ENCODE results near the gene OLFML2A. TPM values are rescaled to one million over a fixed set of nuclear protein-coding genes. Genes with fewer than 3 reads are reported as not detected.

The OLFML2A gene
- total and polyA plus RNA-seq, 2 of the 13 experiments (the other 11 are each of a cell fraction or from before 2014, with no cell fraction given) = 0.01 to 0.02 TPM

- POLR2A ChIA-PET = interaction anchor here (1.7 kb wide), 1 partner anchor 13 kb away, joined by 4 read pairs; no protein-coding TSS in a partner anchor
- Histone ChIP-seq H3K27ac (ENCODE audit: extremely low read length, insufficient read depth, low read length) (no peak overlapping the region), H3K4me1 (ENCODE audit: insufficient read depth, low read length) (peaks cover 13% of the 10 kb centered on the region), H3K36me3 (replicated peaks in 1 of 2; ENCODE audit: control insufficient read depth in 1 of 2, insufficient read depth in 2 of 2, low read length in 2 of 2) (no peaks in the 10 kb centered on the region), H2AFZ (ENCODE audit: low read length) (no peak overlapping the region), H4K20me1 (ENCODE audit: insufficient read depth, low read length) (no peaks in the 10 kb centered on the region), H3K9me3 (ENCODE audit: low read length) (no peaks in the 10 kb centered on the region), H3K4me2 (ENCODE audit: low read depth, low read length) (no peak overlapping the region), H3K79me2 (ENCODE audit: insufficient read depth, low read length) (no peaks in the 10 kb centered on the region), H3K4me3 (replicated peaks in 1 of 3; ENCODE audit: insufficient read depth in 1 of 3, low read depth in 2 of 3, low read length in 3 of 3) (no peak overlapping the region), H3K9ac (ENCODE audit: insufficient read depth, low read depth, low read length) (no peak overlapping the region), H3K27me3 (ENCODE audit: control insufficient read depth in 1 of 2, insufficient read depth in 2 of 2, low read length in 2 of 2) (peaks cover 5 to 24% of the 10 kb centered on the region in 2 experiments; a peak in 4 of 5 replicates)
- no TSS peak for BruUV-seq (replicated peaks)
- no peak for FAIRE-seq
- WGBS (ENCODE audit: low lambda C conversion rate) = 66% methylated on average over 4 of the region's 4 CpGs
- intact Hi-C loops (cut with micrococcal nuclease; ENCODE audit: unreplicated experiment) (no loop called here), in situ Hi-C loops (cut with HindIII; ENCODE audit: extremely low pct_ligation_motif_present, low pct_unique_long_range_greater_than_20kb) (no loop called here)
- CTCF ChIA-PET (ENCODE audit: low intra/inter-chr PET ratio, low total read pairs) = no interaction called here
- no peak for ATAC-seq
- no peak for DNase-seq (ENCODE audit: low spot score)
- no peak for TF ChIP-seq IKZF5 (CRISPR knock-in tag; IDR thresholded peaks at IDR 0.05)
- no peak for TF ChIP-seq ZNF614 (CRISPR knock-in tag; IDR thresholded peaks at IDR 0.05; ENCODE audit: borderline replicate concordance)
- TF ChIP-seq PAX8 (CRISPR knock-in tag; IDR thresholded peaks at IDR 0.05; ENCODE audit: borderline replicate concordance) = no peak
- no peak for TF ChIP-seq ZNF367 (CRISPR knock-in tag; IDR thresholded peaks at IDR 0.05; ENCODE audit: borderline replicate concordance)
- TF ChIP-seq ZHX2 (IDR thresholded peaks at IDR 0.05; ENCODE audit: low read depth) = no peak
- no peak for TF ChIP-seq ZHX2 (CRISPR knock-in tag; IDR thresholded peaks at IDR 0.05; ENCODE audit: borderline replicate concordance)
- TF ChIP-seq SP1 (IDR thresholded peaks at IDR 0.05) = no peak
- no peak for TF ChIP-seq SP1 (CRISPR knock-in tag; IDR thresholded peaks at IDR 0.05)
- TF ChIP-seq LCORL (IDR thresholded peaks at IDR 0.05) = no peak
- TF ChIP-seq LCORL (CRISPR knock-in tag; IDR thresholded peaks at IDR 0.05) = no peak
- TF ChIP-seq TMF1 (CRISPR knock-in tag; IDR thresholded peaks at IDR 0.05; ENCODE audit: low read depth) = no peak
- TF ChIP-seq IRF2 (CRISPR knock-in tag; IDR thresholded peaks at IDR 0.05) = no peak
- no peak for TF ChIP-seq IRX3 (CRISPR knock-in tag; IDR thresholded peaks at IDR 0.05; ENCODE audit: borderline replicate concordance, low read depth)
- TF ChIP-seq ZNF644 (CRISPR knock-in tag; IDR thresholded peaks at IDR 0.05; ENCODE audit: low read depth) = no peak
- TF ChIP-seq ZNF276 (CRISPR knock-in tag; IDR thresholded peaks at IDR 0.05; ENCODE audit: low read depth) = no peak
Observed at GRCh38 chr9:124805186-124805585, 28.3 kb downstream of the OLFML2A start.

Measured in HepG2 (cell line).